Measurements from ENCODE around the gene TSPEAR. TPM values are rescaled to one million over a fixed set of nuclear protein-coding genes. Genes with fewer than 3 reads are reported as not detected.
"Not testable (repeated sequence)": the region's sequence is repeated elsewhere in the genome, so short reads cannot be mapped to it uniquely, and the experiment has no call there.

TSPEAR gene
- total RNA-seq, 1 donor from 2014 or later: 1.0 TPM

DNA sequence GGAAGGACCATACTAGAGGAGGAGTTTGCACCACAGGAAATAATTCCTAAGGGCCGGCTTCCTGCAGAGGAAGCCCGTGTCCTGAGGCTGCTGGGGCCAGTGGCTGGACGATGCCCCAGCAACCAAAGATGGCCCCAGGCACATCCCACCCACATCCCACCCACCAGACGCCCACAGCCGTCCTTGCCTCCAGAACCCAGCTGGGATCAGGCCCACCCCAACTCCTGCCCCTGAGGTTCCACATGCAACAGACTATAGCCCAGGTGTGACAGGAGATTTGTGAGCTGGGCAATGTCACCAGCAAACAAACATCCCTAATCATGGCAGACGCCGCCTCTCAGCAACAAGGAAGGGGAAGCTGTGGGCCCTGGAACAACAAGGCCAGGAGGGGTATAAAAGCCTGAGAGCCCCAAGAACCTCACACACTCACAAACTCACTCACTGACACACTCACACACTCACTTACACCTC is 84.7 kb downstream of the TSPEAR start, which contains the start of gene KRTAP10-9:
TSS of gene KRTAP10-9 (plus strand) at position 421 of the 471 bp plus-strand sequence. CDS start 79 bp downstream, outside the sequence.
- no peak for DNase-seq

DNA sequence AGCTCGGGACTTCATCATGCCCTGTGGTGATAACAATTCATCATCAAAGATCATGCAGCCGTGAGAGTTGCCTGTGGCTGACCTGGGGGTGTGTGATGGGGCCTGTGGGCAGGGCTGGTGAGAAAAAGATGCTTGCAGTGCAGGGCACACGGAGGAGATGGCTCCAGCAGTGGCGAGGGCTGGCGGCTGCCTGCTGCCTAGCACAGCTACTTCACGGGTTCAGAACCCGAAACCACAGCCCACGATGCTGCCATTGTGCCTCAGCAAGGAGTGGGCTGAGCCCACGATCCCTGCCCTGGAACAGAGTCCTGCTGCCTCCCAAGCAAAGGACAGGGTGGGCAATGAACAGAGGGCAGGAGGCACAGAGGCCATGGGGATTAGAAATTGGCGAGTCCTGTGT is 85.1 kb downstream of the TSPEAR start:
- DNase-seq: no peak

DNA sequence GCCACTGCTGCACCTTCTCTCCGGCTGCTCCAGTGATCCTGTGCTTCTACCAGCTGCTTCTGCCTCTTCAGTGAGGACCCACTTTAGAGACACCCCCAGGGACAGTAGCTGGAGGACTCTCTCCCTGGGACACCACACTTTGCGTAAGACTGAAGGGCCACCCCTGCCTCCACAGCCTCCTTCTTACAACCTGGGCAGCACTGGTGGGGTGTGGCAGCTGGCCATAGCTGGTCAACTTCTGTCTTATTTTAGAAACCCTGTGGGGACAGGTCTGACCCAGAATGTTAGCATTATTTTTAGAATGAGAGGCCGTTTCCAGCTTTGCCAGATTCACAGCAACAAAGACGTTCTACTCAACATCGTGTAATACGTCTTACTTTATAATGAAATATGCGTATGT is 85.6 kb downstream of the TSPEAR start:
- no peak for DNase-seq

GRCh38 chr21:44623575-44623974 is 87.8 kb downstream of the TSPEAR start:
- no peak for DNase-seq

GRCh38 chr21:44619886-44620285 is 91.5 kb downstream of the TSPEAR start:
- DNase-seq: no peak

DNA sequence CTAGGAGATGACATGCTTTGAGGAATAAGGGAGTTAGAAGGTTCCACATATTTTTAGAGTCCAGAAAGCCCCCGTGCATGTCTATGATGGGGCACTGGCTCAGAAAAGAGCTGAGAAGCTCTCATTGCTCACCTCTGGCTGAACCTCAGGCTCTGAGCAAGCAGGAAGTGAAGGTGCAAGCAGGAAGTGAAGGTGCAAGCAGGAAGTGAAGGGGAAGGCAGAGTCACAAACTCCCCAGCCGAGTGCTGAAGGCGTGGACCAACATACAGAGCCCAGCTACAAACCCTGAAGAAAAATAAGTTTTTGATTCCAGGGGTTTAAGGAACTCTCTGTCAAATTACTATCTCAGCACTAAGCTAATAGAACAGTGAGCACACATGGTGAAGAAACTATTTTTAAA is 92.5 kb downstream of the TSPEAR start:
- DNase-seq: no peak

DNA sequence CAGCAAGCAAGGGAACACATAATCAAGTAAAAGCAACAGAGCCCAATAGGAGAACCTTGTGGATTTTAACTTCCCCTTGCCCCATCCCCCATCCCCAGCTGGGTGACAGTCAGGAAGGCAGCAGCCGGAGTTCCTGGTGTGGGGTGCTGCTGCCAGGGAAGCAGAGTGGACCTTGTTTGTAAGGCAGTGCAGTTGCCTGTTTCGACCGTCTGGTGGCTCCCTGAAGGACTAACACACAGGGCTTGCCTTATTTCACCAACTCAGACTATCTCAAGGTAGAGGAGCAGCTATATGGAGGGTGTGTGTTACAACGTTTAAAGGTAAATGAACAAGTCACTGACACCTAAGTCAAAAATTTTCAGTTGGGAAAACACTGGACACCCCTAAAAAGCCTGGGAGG is 92.9 kb downstream of the TSPEAR start:
- no peak for DNase-seq

- DNase-seq: no peak
Measured at GRCh38 chr21:44617071-44617501, 94.3 kb downstream of the TSPEAR start.

DNA sequence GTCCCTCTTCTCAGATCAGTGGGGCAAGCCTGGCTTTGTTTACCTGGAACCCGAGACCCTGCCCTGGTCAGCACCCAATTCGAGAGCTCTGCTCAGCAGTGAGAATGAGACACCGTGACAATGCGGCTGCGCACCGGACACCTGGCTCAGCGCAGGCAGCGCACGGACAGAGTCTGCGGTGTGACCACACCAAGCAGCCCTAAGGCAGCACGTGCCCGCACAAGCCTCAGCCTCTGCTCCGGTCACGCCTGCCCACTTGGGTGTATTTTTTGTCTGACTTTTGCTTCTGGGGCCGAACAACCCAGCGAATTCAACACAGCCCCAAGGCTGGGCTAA is 94.8 kb downstream of the TSPEAR start:
- DNase-seq: no peak

DNA sequence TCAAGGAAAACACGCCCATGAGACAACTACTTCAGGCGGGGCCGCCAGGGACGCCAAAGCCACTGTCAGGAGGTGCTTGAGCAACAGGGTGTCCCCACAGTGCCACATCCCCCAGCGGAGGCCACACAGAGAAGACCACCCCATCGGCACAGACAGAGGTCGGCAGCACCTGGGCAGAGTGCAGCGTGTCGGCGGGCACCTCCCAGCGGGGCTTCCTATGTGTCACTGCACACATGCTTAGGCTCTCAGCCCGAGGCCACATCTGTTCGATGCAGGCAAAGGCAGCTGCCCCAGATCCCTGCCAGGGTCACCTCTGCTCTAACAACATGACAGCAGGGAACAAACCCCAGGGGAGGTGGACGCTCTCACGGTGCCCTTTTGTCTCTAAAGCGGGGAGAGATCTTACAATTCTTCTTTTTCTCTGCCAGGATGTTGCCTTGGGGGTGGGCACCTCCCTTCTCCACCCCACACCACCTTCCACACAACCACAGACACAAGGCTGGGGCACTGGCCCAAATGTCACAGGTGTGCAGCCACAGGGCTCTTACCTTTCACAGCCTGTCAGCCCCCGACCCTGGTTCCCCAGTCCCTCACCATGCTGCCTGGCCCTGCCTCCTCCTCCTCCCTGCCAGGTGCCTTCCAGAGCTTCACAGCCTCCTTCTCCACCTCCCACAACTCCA is 95.3 kb downstream of the TSPEAR start:
- no peak for DNase-seq

- no peak for DNase-seq
Measured at GRCh38 chr21:44615466-44615865, 95.9 kb downstream of the TSPEAR start.

- DNase-seq: no peak
Measured at GRCh38 chr21:44614961-44615391, 96.4 kb downstream of the TSPEAR start.

- no peak for DNase-seq
Measured at GRCh38 chr21:44614161-44614631, 97.2 kb downstream of the TSPEAR start.

GRCh38 chr21:44613386-44614155 is 97.8 kb downstream of the TSPEAR start:
- DNase-seq: no peak

DNA sequence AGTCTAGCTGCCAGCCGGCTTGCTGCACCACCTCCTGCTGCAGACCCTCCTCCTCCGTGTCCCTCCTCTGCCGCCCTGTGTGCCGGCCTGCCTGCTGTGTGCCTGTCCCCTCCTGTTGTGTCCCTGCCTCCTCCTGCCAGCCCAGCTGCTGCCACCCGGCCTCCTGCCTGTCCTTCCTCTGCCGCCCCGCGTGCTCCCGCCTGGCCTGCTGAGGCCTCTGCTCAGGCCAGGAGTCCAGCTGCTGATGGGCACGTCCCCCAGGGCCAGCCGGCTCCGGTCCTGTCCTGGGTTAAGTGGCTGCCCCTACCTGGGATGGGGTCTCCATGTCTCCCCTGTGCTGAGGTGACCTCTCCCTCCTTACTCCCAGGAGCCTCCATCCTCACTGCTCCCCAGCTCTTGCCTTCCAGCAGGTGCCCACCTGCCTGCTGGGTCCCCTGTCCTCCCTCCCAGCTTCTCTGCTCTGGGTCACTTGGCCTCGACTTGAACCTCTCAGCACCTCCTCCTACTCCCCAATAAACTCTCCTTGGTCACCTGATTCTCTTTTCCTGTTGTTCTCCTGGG is 98.6 kb downstream of the TSPEAR start:
- DNase-seq: no peak

DNA sequence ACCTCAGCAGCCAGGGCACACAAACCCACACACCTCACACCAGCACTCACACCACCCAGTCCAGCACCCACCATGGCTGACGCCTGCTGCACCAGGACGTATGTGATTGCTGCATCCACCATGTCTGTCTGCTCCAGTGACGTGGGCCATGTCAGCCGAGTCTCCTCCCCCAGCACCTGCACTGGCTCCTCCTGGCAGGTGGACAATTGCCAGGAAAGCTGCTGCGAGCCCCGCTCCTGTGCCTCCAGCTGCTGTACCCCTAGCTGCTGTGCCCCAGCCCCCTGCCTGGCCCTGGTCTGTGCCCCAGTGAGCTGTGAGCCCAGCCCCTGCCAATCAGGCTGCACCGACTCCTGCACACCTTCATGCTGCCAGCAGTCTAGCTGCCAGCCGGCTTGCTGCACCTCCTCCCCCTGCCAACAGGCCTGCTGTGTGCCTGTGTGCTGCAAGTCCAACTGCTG is 99.3 kb downstream of the TSPEAR start, which contains the start of gene KRTAP10-8:
TSS of gene KRTAP10-8 (plus strand) at position 51 of the 458 bp plus-strand sequence. CDS start at position 73, 22 bp downstream.
- DNase-seq: no peak

GRCh38 chr21:44611551-44611950 is 99.8 kb downstream of the TSPEAR start:
- DNase-seq: no peak

DNA sequence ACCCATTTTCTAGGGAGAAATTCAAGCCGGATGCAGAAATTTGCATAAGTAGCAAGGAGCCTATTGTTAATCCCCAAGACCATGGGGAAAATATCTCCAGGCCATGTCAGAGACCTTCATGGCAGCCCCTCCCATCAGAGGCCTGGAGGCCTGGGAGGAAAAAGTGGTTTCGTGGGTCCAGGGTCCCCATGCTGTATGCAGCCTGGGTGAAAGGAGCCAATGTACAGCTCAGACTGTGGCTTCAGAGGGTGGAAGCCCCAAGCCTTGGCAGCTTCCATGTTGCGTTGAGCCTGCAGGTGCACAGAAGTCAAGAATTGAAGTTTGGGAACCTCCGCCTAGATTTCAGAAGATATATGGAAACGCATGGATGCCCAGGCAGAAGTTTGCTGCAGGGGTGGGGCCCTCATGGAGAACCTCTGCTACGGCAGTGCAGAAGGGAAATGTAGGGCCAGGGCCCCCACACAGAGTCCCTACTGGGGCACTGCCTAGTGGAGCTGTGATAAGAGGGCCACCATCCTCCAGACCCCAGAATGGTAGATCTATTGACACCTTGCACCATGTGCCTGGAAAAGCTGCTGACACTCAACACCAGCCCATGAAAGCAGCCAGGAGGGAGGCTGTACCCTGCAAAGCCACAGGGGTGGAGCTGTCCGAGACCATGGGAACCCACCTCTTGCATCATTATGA is 101.1 kb downstream of the TSPEAR start:
- not testable (repeated sequence) for DNase-seq

DNA sequence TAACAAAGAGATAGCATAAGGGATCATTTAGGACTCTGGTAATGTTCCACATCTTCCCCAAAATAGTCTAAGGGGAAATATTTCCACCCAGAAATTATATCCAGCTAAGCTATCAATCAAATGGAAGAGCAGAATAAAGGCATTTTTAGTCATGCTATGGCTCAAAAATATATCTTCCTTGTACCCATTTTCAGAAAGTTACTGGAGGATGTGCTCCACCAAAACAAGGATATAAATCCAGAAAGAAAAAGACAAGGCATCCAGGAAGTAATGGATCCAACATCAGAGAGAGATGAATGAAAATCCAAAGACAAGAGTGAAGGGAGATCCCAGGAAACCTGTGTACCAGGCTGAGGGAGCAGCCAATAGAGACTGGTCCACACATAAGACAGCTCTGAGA is 102.2 kb downstream of the TSPEAR start:
- no peak for DNase-seq

- no peak for DNase-seq
Measured at GRCh38 chr21:44606495-44606894, 104.9 kb downstream of the TSPEAR start.

- DNase-seq: no peak
Measured at GRCh38 chr21:44603911-44604310, 107.5 kb downstream of the TSPEAR start.
